SU-DHL-6 (cell line): Measurements from ENCODE around the gene BRSK2.

ENCODE experiments used
- H2AFZ ChIP-seq: fragments of 200-600 bp; sonication (generic); 2 replicates; pipeline ENCODE4 v1.6.1; 2014; ENCODE audit warnings: low read depth, mild to moderate bottlenecking, moderate library complexity, mixed read lengths, antibody characterized with exemption, low read length; ENCODE audit not compliant: severe bottlenecking
- H3F3A ChIP-seq: fragments of 200-600 bp; shearing (Covaris generic); 2 replicates; pipeline ENCODE4 v1.6.0; 2016; ENCODE audit warnings: antibody characterized with exemption, mild to moderate bottlenecking; ENCODE audit not compliant: insufficient read depth
- H3K27ac ChIP-seq: fragments of 200-600 bp; sonication (generic); 2 replicates; pipeline ENCODE4 v1.5.1; 2016; ENCODE audit warnings: low read depth, mild to moderate bottlenecking, low read length, moderate library complexity, mixed read lengths
- H3K27me3 ChIP-seq: fragments of 200-600 bp; sonication (generic), shearing (Covaris generic); 2 replicates; pipeline ENCODE4 v1.6.0; 2014; ENCODE audit warnings: mild to moderate bottlenecking, low read length
- H3K36me3 ChIP-seq: fragments of 200-600 bp; sonication (generic); 2 replicates; pipeline ENCODE4 v1.6.1; 2014; ENCODE audit warnings: mild to moderate bottlenecking, low read length, mixed read lengths
- H3K4me2 ChIP-seq: fragments of 300-600, 200-600 bp; shearing (Covaris generic), sonication (generic); 2 replicates; pipeline ENCODE4 v1.6.0; 2014; ENCODE audit warnings: low read length, low read depth, mild to moderate bottlenecking; ENCODE audit not compliant: poor library complexity, severe bottlenecking
- H3K4me3 ChIP-seq: fragments of 200-600 bp; sonication (generic); 2 replicates; pipeline ENCODE4 v1.5.1; 2014; ENCODE audit warnings: antibody characterized with exemption, low read length, mild to moderate bottlenecking, mixed read lengths; ENCODE audit not compliant: insufficient read depth, poor library complexity, severe bottlenecking
- H3K79me2 ChIP-seq: fragments of 200-600 bp; sonication (generic); 2 replicates; pipeline ENCODE4 v1.6.1; 2014; ENCODE audit warnings: mild to moderate bottlenecking, low read length, moderate library complexity; ENCODE audit not compliant: insufficient read depth
- H3K9ac ChIP-seq: fragments of 200-600 bp; sonication (generic); 2 replicates; pipeline ENCODE4 v1.7.0; 2014; ENCODE audit warnings: mild to moderate bottlenecking, low read length
- H3K9me2 ChIP-seq: fragments of 200-600 bp; sonication (generic); replicated peaks from 2 replicates; pipeline ENCODE4 v1.6.1; 2014; ENCODE audit warnings: low read length; ENCODE audit not compliant: insufficient read depth
- H3K9me3 ChIP-seq: fragments of 200-600 bp; sonication (generic); 2 replicates; pipeline ENCODE4 v1.6.1; 2014; ENCODE audit warnings: low read length, mixed read lengths; ENCODE audit not compliant: insufficient read depth
- H4K20me1 ChIP-seq: fragments of 200-600 bp; sonication (generic); 2 replicates; pipeline ENCODE4 v1.6.1; 2014; ENCODE audit warnings: low read depth, mild to moderate bottlenecking, antibody characterized with exemption, low read length, moderate library complexity, mixed read lengths
- CTCF ChIP-seq: fragments of 200-600 bp; sonication (generic); IDR thresholded peaks from one replicate; pipeline ENCODE4 v1.5.1; 2017; ENCODE audit warnings: antibody characterized with exemption, mild to moderate bottlenecking, low read length, moderate library complexity; ENCODE audit not compliant: insufficient read depth, poor library complexity, severe bottlenecking
- EZH2phosphoT487 ChIP-seq: fragments of 200-600 bp; sonication (generic), shearing (Covaris generic); conservative IDR thresholded peaks from 2 replicates; pipeline ENCODE4 v1.6.1; 2018; ENCODE audit warnings: mild to moderate bottlenecking, antibody characterized with exemption, low read length, moderate library complexity, mixed read lengths

The BRSK2 gene

GRCh38 chr11:1390569-1391164 is 933 bp downstream of the BRSK2 start:
- Histone ChIP-seq H3K9me2 (no peaks in the 10 kb centered on the region), H3K36me3 (no peaks in the 10 kb centered on the region), H4K20me1 (no peaks in the 10 kb centered on the region), H3K4me3 (no peak overlapping the region), H3K9me3 (no peaks in the 10 kb centered on the region), H3K9ac (no peak overlapping the region), H2AFZ (no peak overlapping the region), H3K27ac (no peak overlapping the region), H3K27me3 (no peaks in the 10 kb centered on the region), H3K4me2 (no peak overlapping the region), H3K79me2 (no peaks in the 10 kb centered on the region), H3F3A (no peaks in the 10 kb centered on the region)
- TF ChIP-seq CTCF = no peak
- no peak for TF ChIP-seq EZH2phosphoT487

- H3K4me3 ChIP-seq = no peak overlapping the region
- no peaks in the 10 kb centered on the region for H3F3A ChIP-seq
- H3K36me3 ChIP-seq = no peaks in the 10 kb centered on the region
- H3K4me2 ChIP-seq = no peak overlapping the region
- no peak overlapping the region for H3K9ac ChIP-seq
- H3K9me2 ChIP-seq = no peaks in the 10 kb centered on the region
- no peaks in the 10 kb centered on the region for H3K9me3 ChIP-seq
- H2AFZ ChIP-seq = no peak overlapping the region
- no peaks in the 10 kb centered on the region for H3K27me3 ChIP-seq
- H3K27ac ChIP-seq = no peak overlapping the region
- no peaks in the 10 kb centered on the region for H3K79me2 ChIP-seq
- no peaks in the 10 kb centered on the region for H4K20me1 ChIP-seq
- TF ChIP-seq CTCF (no peak), EZH2phosphoT487 (no peak)
Observed at GRCh38 chr11:1391165-1392075, 1.7 kb downstream of the BRSK2 start.

- Histone ChIP-seq H3K9me2 (no peaks in the 10 kb centered on the region), H4K20me1 (no peaks in the 10 kb centered on the region), H3K4me3 (no peak overlapping the region), H3K9ac (no peak overlapping the region), H3K79me2 (no peaks in the 10 kb centered on the region), H3K9me3 (no peaks in the 10 kb centered on the region), H3K27me3 (no peaks in the 10 kb centered on the region), H3F3A (no peaks in the 10 kb centered on the region), H3K4me2 (no peak overlapping the region), H3K27ac (no peak overlapping the region), H3K36me3 (no peaks in the 10 kb centered on the region), H2AFZ (no peak overlapping the region)
- TF ChIP-seq CTCF = no peak
- no peak for TF ChIP-seq EZH2phosphoT487
Observed at GRCh38 chr11:1392111-1392510, 2.4 kb downstream of the BRSK2 start.
